IMR-90 (cell line): ENCODE data around the gene CDH2. TPM values are rescaled to one million over a fixed set of nuclear protein-coding genes. Genes with fewer than 3 reads are reported as not detected.

Experiments
- ATAC-seq: fragments of 200-7000 bp; cut with Tn5 transposase; 2 replicates; pipeline ENCODE4 v1.9.1; 2020; ENCODE audit warnings: low read depth, mild to moderate bottlenecking, moderate library complexity
- BruUV-seq: library from RNA; stranded (reverse); fragments of 400-500 nt; replicated peaks from 2 replicates; lab custom pipeline; 2021; lab: Mats Ljungman, UMichigan
- CTCF ChIA-PET: fragments of 300-600 bp; formaldehyde crosslinking; extraction: SDS; loops from one replicate; lab custom pipeline; 2021; ENCODE audit warnings: antibody characterized with exemption; lab: Yijun Ruan, JAX
- POLR2A ChIA-PET: fragments of 300-600 bp; sonication (Branson Sonifier 250); formaldehyde crosslinking; loops from one replicate; lab custom pipeline; 2022; ENCODE audit warnings: antibody characterized with exemption; ENCODE audit not compliant: unreplicated experiment; lab: Charles Lee
- DNase-seq: peaks from one replicate; pipeline ENCODE4 v3.0.0; 2013
- H2AFZ ChIP-seq: replicated peaks from 2 replicates; pipeline ENCODE3; 2013; ENCODE audit warnings: low read length, mild to moderate bottlenecking; ENCODE audit not compliant: poor library complexity
- H2AK5ac ChIP-seq: 2 replicates; pipeline ENCODE4 v1.6.1; 2013; ENCODE audit warnings: low read depth, low read length, inconsistent platforms
- H2AK9ac ChIP-seq: replicated peaks from 2 replicates; pipeline ENCODE3; 2013; ENCODE audit warnings: mild to moderate bottlenecking, low read depth, low read length, moderate library complexity; ENCODE audit not compliant: poor library complexity
- H2BK120ac ChIP-seq: 2 replicates; pipeline ENCODE4 v1.6.1; 2013; ENCODE audit warnings: low read depth, low read length, inconsistent platforms
- H2BK15ac ChIP-seq: 3 replicates; pipeline ENCODE4 v1.6.1; 2013; ENCODE audit warnings: low read depth, low read length, inconsistent platforms
- H2BK20ac ChIP-seq: 2 replicates; pipeline ENCODE4 v1.6.1; 2013; ENCODE audit warnings: low read depth, mild to moderate bottlenecking, inconsistent platforms, low read length, moderate library complexity
- H2BK5ac ChIP-seq: 2 replicates; pipeline ENCODE4 v1.6.1; 2013; ENCODE audit warnings: mild to moderate bottlenecking, low read depth, low read length, inconsistent platforms; ENCODE audit not compliant: poor library complexity, severe bottlenecking
- H3K14ac ChIP-seq: replicated peaks from 2 replicates; pipeline ENCODE4 v1.6.1; 2013; ENCODE audit warnings: low read depth, low read length, inconsistent platforms
- H3K18ac ChIP-seq: 2 replicates; pipeline ENCODE4 v1.6.1; 2013; ENCODE audit warnings: low read depth, low read length, control low read depth
- H3K23ac ChIP-seq: 2 replicates; pipeline ENCODE4 v1.6.1; 2013; ENCODE audit warnings: low read depth, low read length, inconsistent platforms
- H3K27ac ChIP-seq: 2 replicates; pipeline ENCODE4 v1.5.1; 2013; ENCODE audit warnings: mild to moderate bottlenecking, control low read depth, low read length; ENCODE audit not compliant: insufficient read depth
- H3K27me3 ChIP-seq: 2 replicates; pipeline ENCODE4 v1.6.1; 2013; ENCODE audit warnings: low read length; ENCODE audit not compliant: control insufficient read depth, insufficient read depth
- H3K36me3 ChIP-seq: 2 replicates; pipeline ENCODE4 v1.6.1; 2013; ENCODE audit warnings: low read length, mixed read lengths; ENCODE audit not compliant: control insufficient read depth, insufficient read depth
- H3K4ac ChIP-seq: 2 replicates; pipeline ENCODE4 v1.6.1; 2013; ENCODE audit warnings: low read depth, low read length, inconsistent platforms
- H3K4me1 ChIP-seq: 2 replicates; pipeline ENCODE4 v1.6.1; 2013; ENCODE audit warnings: low read length, mixed read lengths; ENCODE audit not compliant: control insufficient read depth, insufficient read depth
- H3K4me2 ChIP-seq: 2 replicates; pipeline ENCODE4 v1.6.1; 2013; ENCODE audit warnings: low read depth, mild to moderate bottlenecking, control low read depth, low read length, moderate library complexity
- H3K4me3 ChIP-seq: 2 replicates; pipeline ENCODE4 v1.5.1; 2013; ENCODE audit warnings: low read depth, mild to moderate bottlenecking, control low read depth, low read length, moderate library complexity; ENCODE audit not compliant: insufficient read depth
- H3K56ac ChIP-seq: 2 replicates; pipeline ENCODE4 v1.6.1; 2013; ENCODE audit warnings: low read length, inconsistent platforms; ENCODE audit not compliant: insufficient read depth; ENCODE audit errors: extremely low read depth
- H3K79me1 ChIP-seq, 2 experiments: 2 replicates each; pipeline ENCODE4 v1.6.1; 2013; ENCODE audit warnings: low read length in 2 of 2, inconsistent platforms in 1 of 2, low read depth in 1 of 2
- H3K9ac ChIP-seq: 2 replicates; pipeline ENCODE4 v1.6.1; 2013; ENCODE audit warnings: low read depth, low read length, control low read depth
- H3K9me1 ChIP-seq: 2 replicates; pipeline ENCODE4 v1.6.1; 2013; ENCODE audit warnings: low read length, inconsistent platforms; ENCODE audit not compliant: insufficient read depth
- H3K9me3 ChIP-seq: 2 replicates; pipeline ENCODE4 v1.6.1; 2013; ENCODE audit warnings: low read length; ENCODE audit not compliant: control insufficient read depth, insufficient read depth
- H4K20me1 ChIP-seq: 2 replicates; pipeline ENCODE4 v1.6.1; 2013; ENCODE audit warnings: low read length, inconsistent platforms; ENCODE audit not compliant: insufficient read depth
- H4K5ac ChIP-seq: 2 replicates; pipeline ENCODE4 v1.6.1; 2013; ENCODE audit warnings: mild to moderate bottlenecking, low read depth, low read length, control low read depth
- H4K8ac ChIP-seq, 2 experiments: 2 replicates each; pipeline ENCODE4 v1.6.1; 2013; ENCODE audit warnings: low read depth in 2 of 2, low read length in 2 of 2, control low read depth in 1 of 2, inconsistent platforms in 1 of 2
- H4K91ac ChIP-seq: 2 replicates; pipeline ENCODE4 v1.6.1; 2013; ENCODE audit warnings: low read depth, low read length, inconsistent platforms; ENCODE audit not compliant: insufficient read depth
- BHLHE40 ChIP-seq: fragments of 150-350 bp; IDR thresholded peaks from 2 replicates; pipeline ENCODE4 v1.6.1; 2016; ENCODE audit warnings: mild to moderate bottlenecking, low read depth, low read length
- CEBPB ChIP-seq: IDR thresholded peaks from 2 replicates; pipeline ENCODE4 v1.6.1; 2012; ENCODE audit warnings: low read depth, low read length, improper control_type of control experiment
- CHD1 ChIP-seq: IDR thresholded peaks from 2 replicates; pipeline ENCODE4 v1.6.1; 2012; ENCODE audit warnings: low read depth, low read length, improper control_type of control experiment
- FOS ChIP-seq: fragments of 150-350 bp; IDR thresholded peaks from 2 replicates; pipeline ENCODE4 v1.6.1; 2016; ENCODE audit warnings: low read depth, low read length
- RAD21 ChIP-seq: IDR thresholded peaks from 2 replicates; pipeline ENCODE4 v1.6.1; 2012; ENCODE audit warnings: low read length, improper control_type of control experiment
- RFX5 ChIP-seq: IDR thresholded peaks from 2 replicates; pipeline ENCODE4 v1.8.0; 2012; ENCODE audit warnings: low read depth, mild to moderate bottlenecking, low read length, moderate library complexity
- SMC3 ChIP-seq: fragments of 150-350 bp; IDR thresholded peaks from 2 replicates; pipeline ENCODE4 v1.6.1; 2016; ENCODE audit warnings: low read depth, mild to moderate bottlenecking, antibody characterized with exemption, low read length, moderate library complexity
- WGBS, 2 experiments: methylation state at CpG; one replicate each; pipeline versions ENCODE4 v1.1.5 to v1.1.7; 2013; ENCODE audit warnings: missing lambda C conversion rate in 2 of 2; ENCODE audit not compliant: insufficient read length in 1 of 2; ENCODE audit errors: extremely low coverage in 2 of 2; 5-methylcytosine and 5-hydroxymethylcytosine counted together
- dilution Hi-C: fragments of 300-500 bp; cut with HindIII; formaldehyde crosslinking; loops from one replicate; pipeline ENCODE4 v1.14.3; 2018; ENCODE audit warnings: low sequenced_read_pairs; ENCODE audit not compliant: unreplicated experiment
- in situ Hi-C: fragments of 300-500 bp; cut with MboI; formaldehyde crosslinking; loops from 3 replicates; pipeline ENCODE4 v1.14.3; 2019; ENCODE audit warnings: low sequenced_read_pairs, inconsistent platforms, mixed read lengths
- intact Hi-C: fragments of 100-400 bp; cut with micrococcal nuclease; formaldehyde crosslinking; loops from 2 replicates; pipeline ENCODE4 v1.10.0; 2022
- polyA plus RNA-seq, 3 experiments: library from polyadenylated mRNA; depleted of rRNA; stranded (reverse); fragments of >200 nt; gene quantifications; 2 replicates each; pipeline ENCODE4 v1.2.3, GENCODE V29; 2012; ENCODE audit warnings: low replicate concordance in 1 of 3
- total RNA-seq: library from RNA; depleted of rRNA; stranded (reverse); fragments of >200 nt; gene quantifications from 2 replicates; pipeline ENCODE4 v1.2.3, GENCODE V29; 2012

Gene CDH2
- total and polyA plus RNA-seq, 2 of the 4 experiments (the other 2 are of a cell fraction): 55.6 to 111 TPM

GRCh38 chr18:28127763-28128658 is 48.9 kb downstream of the CDH2 start (continued):
- TF ChIP-seq CEBPB: no peak
- TF ChIP-seq RAD21: no peak

- WGBS, 2 experiments: no CpG with 5 or more reads among the region's 6 CpGs
- dilution Hi-C loops (no loop called here), intact Hi-C loops (no loop called here), in situ Hi-C loops (no loop called here)
- no peak overlapping the region for H4K8ac ChIP-seq
- TF ChIP-seq CHD1 (no peak), FOS (no peak), BHLHE40 (no peak), SMC3 (no peak), RFX5 (no peak)
- peaks cover 20 to 50% of the 10 kb centered on the region in 2 experiments for H3K79me1 ChIP-seq
- no peaks in the 10 kb centered on the region for H3K36me3 ChIP-seq
- no peak overlapping the region for H2BK20ac ChIP-seq
- no peak overlapping the region for H3K9ac ChIP-seq
- no peak overlapping the region for H3K27ac ChIP-seq
- no peaks in the 10 kb centered on the region for H3K27me3 ChIP-seq
- H3K9me3 ChIP-seq: no peaks in the 10 kb centered on the region
- H3K4me1 ChIP-seq: peaks cover 5% of the 10 kb centered on the region; the same call in 1 of the 2 replicates
- no peak overlapping the region for H2BK15ac ChIP-seq
- H2AK5ac ChIP-seq: no peak overlapping the region
- BruUV-seq: no TSS peak
- no peak overlapping the region for H2AK9ac ChIP-seq
- H3K9me1 ChIP-seq: peaks cover 8% of the 10 kb centered on the region
- no peak for DNase-seq
- H2BK120ac ChIP-seq: no peak overlapping the region
- H4K20me1 ChIP-seq: peaks cover 3% of the 10 kb centered on the region; the same call in 1 of the 2 replicates
- CTCF ChIA-PET: interaction anchor here (0.6 to 0.8 kb wide), 3 partner anchors 34 to 1117 kb away, joined by 3 to 6 read pairs (median 3); no protein-coding TSS in a partner anchor
- no peak overlapping the region for H4K5ac ChIP-seq
- no peak overlapping the region for H3K4ac ChIP-seq
- H3K14ac ChIP-seq: no peak overlapping the region
- no peak overlapping the region for H3K4me2 ChIP-seq
- H3K18ac ChIP-seq: no peak overlapping the region
- no peak overlapping the region for H3K4me3 ChIP-seq
- POLR2A ChIA-PET: no interaction called here
- no peak overlapping the region for H2AFZ ChIP-seq
- H2BK5ac ChIP-seq: no peak overlapping the region
- no peak overlapping the region for H4K91ac ChIP-seq
- H3K23ac ChIP-seq: no peak overlapping the region
- ATAC-seq: no peak
- H3K56ac ChIP-seq: no peak overlapping the region
Observed at GRCh38 chr18:28127228-28127627, 49.7 kb downstream of the CDH2 start.
